Brain microvascular endothelial cell (primary cell): ENCODE results near the gene KIZ.

Experiments
- DNase-seq: peaks from one replicate; pipeline ENCODE4 v3.0.0-alpha.2; 2020
- H3K27ac ChIP-seq: fragments of 250-450 bp; sonication (Bioruptor Pico); 2 replicates; pipeline ENCODE4 v1.5.1; 2020; ENCODE audit warnings: mild to moderate bottlenecking, moderate library complexity
- H3K27me3 ChIP-seq: fragments of 250-450 bp; sonication (Bioruptor Pico); replicated peaks from 2 replicates; pipeline ENCODE4 v1.5.1; 2020; ENCODE audit warnings: mild to moderate bottlenecking
- H3K36me3 ChIP-seq: fragments of 250-450 bp; sonication (Bioruptor Pico); replicated peaks from 2 replicates; pipeline ENCODE4 v1.5.1; 2020; ENCODE audit warnings: mild to moderate bottlenecking
- H3K4me3 ChIP-seq: 2 replicates; pipeline ENCODE4 v1.5.1; 2011; ENCODE audit warnings: low read depth, mild to moderate bottlenecking, control low read depth, low read length, moderate library complexity
- CTCF ChIP-seq: IDR thresholded peaks from 2 replicates; pipeline ENCODE4 v1.5.1; 2011; ENCODE audit warnings: low read depth, mild to moderate bottlenecking, moderate library complexity, low read length, control low read depth, inconsistent platforms; ENCODE audit errors: missing control alignments
- in situ Hi-C: cut with HindIII; loops from 2 replicates; pipeline ENCODE4 v1.10.0; 2017; ENCODE audit warnings: low sequenced_read_pairs, low pct_ligation_motif_present

KIZ gene

GRCh38 chr20:21136015-21136732, 10.3 kb downstream of the KIZ start:
- no peak for DNase-seq
- Histone ChIP-seq H3K27ac (no peak overlapping the region), H3K36me3 (no peaks in the 10 kb centered on the region), H3K27me3 (no peaks in the 10 kb centered on the region), H3K4me3 (no peak overlapping the region)
- in situ Hi-C loops = no loop called here
- no peak for TF ChIP-seq CTCF

DNA sequence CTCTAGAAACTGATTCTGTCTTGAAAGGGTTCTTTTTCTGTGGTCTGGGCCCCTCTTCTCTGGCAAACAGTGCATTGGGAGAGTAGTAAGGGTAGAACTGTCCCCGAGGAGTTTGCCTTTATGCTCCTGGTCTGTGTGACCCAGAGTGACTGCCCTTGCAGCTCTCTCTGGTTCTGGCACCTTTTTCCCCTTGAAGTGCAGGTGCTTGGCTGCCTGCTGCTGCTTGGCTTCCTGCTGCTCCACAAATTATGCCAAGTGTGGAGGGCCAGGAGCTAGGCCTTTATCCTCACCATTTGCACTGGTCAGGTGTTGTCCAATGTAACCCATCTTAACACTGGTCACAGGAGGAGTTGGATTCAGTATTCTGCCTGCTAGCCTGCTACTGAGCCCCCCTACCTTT, 11.2 kb downstream of the KIZ start:
- H3K27ac ChIP-seq = no peak overlapping the region
- in situ Hi-C loops = no loop called here
- H3K27me3 ChIP-seq = no peaks in the 10 kb centered on the region
- H3K4me3 ChIP-seq = no peak overlapping the region
- H3K36me3 ChIP-seq = no peaks in the 10 kb centered on the region
- TF ChIP-seq CTCF = no peak
- DNase-seq = no peak

DNA sequence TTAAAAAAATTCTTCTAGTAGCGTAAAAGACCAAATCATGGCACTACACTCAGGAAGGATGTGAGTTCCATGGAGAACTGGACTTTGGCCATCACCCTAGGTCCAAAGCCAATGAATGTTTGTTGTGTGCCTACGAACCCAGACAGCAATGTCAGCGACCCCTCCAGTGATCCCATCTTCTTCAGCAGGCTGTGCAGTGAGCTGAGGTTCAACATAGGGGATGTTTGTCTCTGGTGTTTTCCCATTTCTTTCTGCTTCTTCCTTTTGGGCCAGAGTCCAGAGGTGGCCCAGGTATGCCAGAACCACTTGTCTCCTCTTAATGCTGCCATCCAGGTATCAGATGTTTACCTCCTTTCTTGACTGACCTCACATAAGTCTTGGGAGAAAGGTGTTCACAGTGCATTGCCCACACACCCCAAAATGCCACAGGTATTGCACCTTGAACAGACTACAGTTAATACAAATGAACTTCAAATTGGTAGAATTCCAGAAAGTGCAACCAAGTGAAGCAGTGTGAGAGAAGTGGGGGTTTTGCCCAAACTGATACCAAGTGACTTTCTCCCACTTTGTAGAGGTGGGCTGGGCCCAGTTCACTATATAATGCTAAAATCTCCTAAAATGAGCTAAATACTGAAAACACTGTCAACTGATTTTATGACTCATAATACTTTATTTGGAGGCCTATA, 14.1 kb downstream of the KIZ start:
- Histone ChIP-seq H3K27me3 (no peaks in the 10 kb centered on the region), H3K36me3 (no peaks in the 10 kb centered on the region), H3K27ac (no peak overlapping the region), H3K4me3 (no peak overlapping the region)
- in situ Hi-C loops = no loop called here
- DNase-seq = no peak
- no peak for TF ChIP-seq CTCF

- TF ChIP-seq CTCF = no peak
- no peak overlapping the region for H3K27ac ChIP-seq
- in situ Hi-C loops = no loop called here
- no peak for DNase-seq
- no peaks in the 10 kb centered on the region for H3K27me3 ChIP-seq
- H3K36me3 ChIP-seq = no peaks in the 10 kb centered on the region
- H3K4me3 ChIP-seq = no peak overlapping the region
Measured at GRCh38 chr20:21141825-21142224, 15.9 kb downstream of the KIZ start.

DNA sequence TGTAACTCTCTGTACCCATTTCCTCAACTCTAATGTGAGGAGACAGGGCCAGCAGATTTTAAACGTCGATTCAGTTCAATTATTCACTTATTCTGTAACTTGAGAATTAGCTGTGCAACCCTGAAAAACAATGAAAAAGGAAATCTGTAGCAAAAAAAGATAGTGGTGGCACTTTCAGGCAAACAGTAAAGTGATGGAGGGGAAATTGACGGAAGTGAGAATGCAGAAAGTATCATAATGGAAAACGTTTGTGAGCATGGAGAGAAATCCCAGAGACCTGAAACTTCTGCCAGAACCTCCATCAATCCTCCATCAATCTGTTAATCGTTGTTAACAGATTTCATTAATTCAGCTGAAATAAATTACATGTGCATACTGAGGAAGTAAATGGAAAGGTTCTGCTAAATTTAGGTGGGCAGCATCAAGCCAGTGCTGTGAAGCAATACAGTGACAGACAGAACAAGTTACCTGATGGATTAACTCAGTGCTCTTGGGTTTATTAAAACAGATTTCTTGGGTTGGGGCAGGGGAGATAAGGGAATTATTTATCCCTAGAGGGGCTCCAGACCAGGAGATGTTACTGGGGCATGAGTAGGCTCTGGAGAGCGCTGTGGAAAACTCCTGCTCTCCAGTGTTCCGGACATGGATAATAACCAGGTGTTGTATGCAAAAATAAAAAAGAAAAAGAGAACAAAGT, 17.5 kb downstream of the KIZ start:
- Histone ChIP-seq H3K27me3 (no peaks in the 10 kb centered on the region), H3K4me3 (no peak overlapping the region), H3K36me3 (no peaks in the 10 kb centered on the region), H3K27ac (no peak overlapping the region)
- no peak for TF ChIP-seq CTCF
- in situ Hi-C loops = no loop called here
- DNase-seq = no peak
